Measurements from ENCODE around the gene SPINT2.

GRCh38 chr19:38223617-38224013 lies 40.8 kb upstream of the SPINT2 start:
- TF ChIP-seq RAD51 (IDR thresholded peaks at IDR 0.05; ENCODE audit: borderline replicate concordance): no peak
- no peak for TF ChIP-seq HIC2 (CRISPR knock-in tag; IDR thresholded peaks at IDR 0.05; ENCODE audit: low read depth)
